ENCODE results near the gene HBEGF.

DNA sequence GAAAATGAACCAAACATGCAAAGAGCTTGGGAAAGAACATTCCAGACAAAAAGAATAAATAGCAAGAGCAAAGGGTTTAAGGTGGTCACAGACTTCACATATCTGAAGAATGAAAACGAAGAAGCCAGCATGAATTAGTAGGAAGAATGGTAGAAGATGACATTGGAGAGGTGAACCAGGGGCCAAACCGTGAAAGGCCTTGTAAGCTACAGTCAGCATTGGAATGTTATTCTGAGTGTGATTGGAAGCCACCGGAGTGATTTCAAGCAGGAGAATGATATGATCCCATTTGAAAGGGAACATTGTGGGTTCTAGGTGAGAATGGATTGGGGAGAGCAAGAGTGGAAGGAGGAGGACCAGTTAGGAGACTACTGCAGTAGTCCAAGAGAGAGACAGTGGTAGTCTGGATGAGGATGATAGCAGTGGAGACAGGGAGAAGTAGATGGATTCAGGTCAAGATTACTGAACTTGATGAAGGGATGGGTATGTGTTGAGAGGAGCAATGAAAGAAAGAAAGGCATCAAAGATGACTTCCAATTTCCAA, 36.6 kb downstream of the HBEGF start:
- TF ChIP-seq, protein P1, sequence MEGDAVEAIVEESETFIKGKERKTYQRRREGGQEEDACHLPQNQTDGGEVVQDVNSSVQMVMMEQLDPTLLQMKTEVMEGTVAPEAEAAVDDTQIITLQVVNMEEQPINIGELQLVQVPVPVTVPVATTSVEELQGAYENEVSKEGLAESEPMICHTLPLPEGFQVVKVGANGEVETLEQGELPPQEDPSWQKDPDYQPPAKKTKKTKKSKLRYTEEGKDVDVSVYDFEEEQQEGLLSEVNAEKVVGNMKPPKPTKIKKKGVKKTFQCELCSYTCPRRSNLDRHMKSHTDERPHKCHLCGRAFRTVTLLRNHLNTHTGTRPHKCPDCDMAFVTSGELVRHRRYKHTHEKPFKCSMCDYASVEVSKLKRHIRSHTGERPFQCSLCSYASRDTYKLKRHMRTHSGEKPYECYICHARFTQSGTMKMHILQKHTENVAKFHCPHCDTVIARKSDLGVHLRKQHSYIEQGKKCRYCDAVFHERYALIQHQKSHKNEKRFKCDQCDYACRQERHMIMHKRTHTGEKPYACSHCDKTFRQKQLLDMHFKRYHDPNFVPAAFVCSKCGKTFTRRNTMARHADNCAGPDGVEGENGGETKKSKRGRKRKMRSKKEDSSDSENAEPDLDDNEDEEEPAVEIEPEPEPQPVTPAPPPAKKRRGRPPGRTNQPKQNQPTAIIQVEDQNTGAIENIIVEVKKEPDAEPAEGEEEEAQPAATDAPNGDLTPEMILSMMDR (IDR thresholded peaks at IDR 0.05; ENCODE audit: poor library complexity) = no peak
- no peak for TF ChIP-seq EZH2 (IDR thresholded peaks at IDR 0.05; ENCODE audit: borderline replicate concordance)
